Activated CD4-positive, alpha-beta T cell treated with anti-CD3 and anti-CD28 coated beads, Interleukin-2, amount 50 U/mL, for 16 hours (primary cell): ENCODE measurements around the gene GRHPR.
"Not testable (repeated sequence)": the region's sequence is repeated elsewhere in the genome, so short reads cannot be mapped to it uniquely, and the experiment has no call there.

Experiments
- DNase-seq: peaks from one replicate; pipeline ENCODE4 v3.0.0-alpha.2; 2020

The GRHPR gene

GRCh38 chr9:37422289-37423104 lies at the start of gene GRHPR:
Gene GRHPR, plus strand, starts transcription at chr9:37422696. Its CDS starts 55 bp downstream, at chr9:37422751.
- DNase-seq = peak; percentile 93

GRCh38 chr9:37372839-37373238 lies 49.7 kb upstream of the GRHPR start:
- DNase-seq = no peak

GRCh38 chr9:37373621-37374020 lies 48.9 kb upstream of the GRHPR start:
- no peak for DNase-seq

- DNase-seq = no peak
Measured at GRCh38 chr9:37374892-37375291, 47.6 kb upstream of the GRHPR start.

GRCh38 chr9:37377688-37378612 lies 44.5 kb upstream of the GRHPR start:
- DNase-seq = no peak

GRCh38 chr9:37378613-37379004 lies 43.9 kb upstream of the GRHPR start:
- no peak for DNase-seq

- DNase-seq = no peak
Measured at GRCh38 chr9:37379835-37380234, 42.7 kb upstream of the GRHPR start.

- DNase-seq = no peak
Measured at GRCh38 chr9:37380570-37380969, 41.9 kb upstream of the GRHPR start.

- no peak for DNase-seq
Measured at GRCh38 chr9:37381094-37381741, 41.3 kb upstream of the GRHPR start.

GRCh38 chr9:37382161-37382981 lies 40.1 kb upstream of the GRHPR start:
- DNase-seq = no peak

- DNase-seq = no peak
Measured at GRCh38 chr9:37382982-37383357, 39.5 kb upstream of the GRHPR start.

- DNase-seq = no peak
Measured at GRCh38 chr9:37383393-37383792, 39.1 kb upstream of the GRHPR start.

GRCh38 chr9:37383876-37384746 lies 38.4 kb upstream of the GRHPR start:
- no peak for DNase-seq

- DNase-seq = no peak
Measured at GRCh38 chr9:37385286-37385685, 37.2 kb upstream of the GRHPR start.

- no peak for DNase-seq
Measured at GRCh38 chr9:37386988-37387387, 35.5 kb upstream of the GRHPR start.

- peak; percentile 29 for DNase-seq
Measured at GRCh38 chr9:37390759-37391158, 31.7 kb upstream of the GRHPR start.

- no peak for DNase-seq
Measured at GRCh38 chr9:37392272-37392671, 30.2 kb upstream of the GRHPR start.

GRCh38 chr9:37395229-37395628 lies 27.3 kb upstream of the GRHPR start:
- no peak for DNase-seq

GRCh38 chr9:37395663-37396062 lies 26.8 kb upstream of the GRHPR start:
- DNase-seq = no peak

GRCh38 chr9:37397948-37398347 lies 24.5 kb upstream of the GRHPR start:
- DNase-seq = not testable (repeated sequence)

GRCh38 chr9:37398464-37399025 lies 24.0 kb upstream of the GRHPR start:
- no peak for DNase-seq
